ENCODE measurements around the gene CTPS1.

Gene CTPS1

DNA sequence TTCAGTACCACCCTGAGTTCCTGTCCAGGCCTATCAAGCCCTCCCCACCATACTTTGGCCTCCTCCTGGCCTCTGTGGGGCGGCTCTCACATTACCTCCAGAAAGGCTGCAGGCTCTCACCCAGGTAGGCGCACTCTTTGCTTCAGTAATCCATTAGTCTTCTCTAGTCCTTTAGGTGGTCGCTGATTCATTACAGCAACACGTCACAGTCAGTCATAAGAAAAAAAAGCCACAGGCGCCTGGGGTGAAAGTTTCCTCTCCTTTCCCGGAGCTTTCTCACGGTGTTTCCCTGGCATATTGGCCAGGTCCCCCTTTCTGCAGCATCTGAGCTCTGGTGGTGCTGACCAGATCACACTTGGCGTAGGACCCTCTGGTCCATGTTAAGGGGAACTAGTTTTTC, 30.0 kb downstream of the CTPS1 start:
- ChIA-PET CTCF (no interaction called here), POLR2A (no interaction called here)
- TF ChIP-seq, protein P1, sequence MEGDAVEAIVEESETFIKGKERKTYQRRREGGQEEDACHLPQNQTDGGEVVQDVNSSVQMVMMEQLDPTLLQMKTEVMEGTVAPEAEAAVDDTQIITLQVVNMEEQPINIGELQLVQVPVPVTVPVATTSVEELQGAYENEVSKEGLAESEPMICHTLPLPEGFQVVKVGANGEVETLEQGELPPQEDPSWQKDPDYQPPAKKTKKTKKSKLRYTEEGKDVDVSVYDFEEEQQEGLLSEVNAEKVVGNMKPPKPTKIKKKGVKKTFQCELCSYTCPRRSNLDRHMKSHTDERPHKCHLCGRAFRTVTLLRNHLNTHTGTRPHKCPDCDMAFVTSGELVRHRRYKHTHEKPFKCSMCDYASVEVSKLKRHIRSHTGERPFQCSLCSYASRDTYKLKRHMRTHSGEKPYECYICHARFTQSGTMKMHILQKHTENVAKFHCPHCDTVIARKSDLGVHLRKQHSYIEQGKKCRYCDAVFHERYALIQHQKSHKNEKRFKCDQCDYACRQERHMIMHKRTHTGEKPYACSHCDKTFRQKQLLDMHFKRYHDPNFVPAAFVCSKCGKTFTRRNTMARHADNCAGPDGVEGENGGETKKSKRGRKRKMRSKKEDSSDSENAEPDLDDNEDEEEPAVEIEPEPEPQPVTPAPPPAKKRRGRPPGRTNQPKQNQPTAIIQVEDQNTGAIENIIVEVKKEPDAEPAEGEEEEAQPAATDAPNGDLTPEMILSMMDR (IDR thresholded peaks at IDR 0.05; ENCODE audit: control extremely low read depth, extremely low read depth, low read depth, missing control alignments): no peak
- no peak for DNase-seq (ENCODE audit: extremely low spot score)

DNA sequence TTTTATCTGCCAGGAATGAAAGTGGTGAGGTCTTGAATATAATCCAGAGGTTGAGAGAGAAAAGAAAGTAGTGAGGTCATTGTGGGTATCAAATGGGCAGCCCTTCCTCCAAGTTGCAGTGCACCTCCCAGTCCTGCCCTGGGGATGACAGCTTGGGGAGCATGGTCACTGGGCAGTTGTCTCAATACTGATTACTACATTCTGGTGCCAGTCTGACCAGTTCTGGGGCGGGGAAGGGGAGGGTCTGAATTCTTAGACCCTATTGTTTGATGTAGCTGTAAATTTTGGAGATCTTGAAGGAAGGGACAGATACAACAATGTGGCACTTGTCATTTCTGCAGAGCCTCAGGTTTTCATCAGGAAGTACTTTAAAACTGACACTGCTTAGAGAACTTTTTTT, 30.8 kb downstream of the CTPS1 start:
- POLR2A ChIA-PET: no interaction called here
- no peak for DNase-seq (ENCODE audit: extremely low spot score)
- TF ChIP-seq, protein P1 (IDR thresholded peaks at IDR 0.05; ENCODE audit: control extremely low read depth, extremely low read depth, low read depth, missing control alignments): no peak
- CTCF ChIA-PET: interaction anchor here (1.8 kb wide), 1 partner anchor 9 kb away, joined by 4 read pairs; no protein-coding TSS in a partner anchor

DNA sequence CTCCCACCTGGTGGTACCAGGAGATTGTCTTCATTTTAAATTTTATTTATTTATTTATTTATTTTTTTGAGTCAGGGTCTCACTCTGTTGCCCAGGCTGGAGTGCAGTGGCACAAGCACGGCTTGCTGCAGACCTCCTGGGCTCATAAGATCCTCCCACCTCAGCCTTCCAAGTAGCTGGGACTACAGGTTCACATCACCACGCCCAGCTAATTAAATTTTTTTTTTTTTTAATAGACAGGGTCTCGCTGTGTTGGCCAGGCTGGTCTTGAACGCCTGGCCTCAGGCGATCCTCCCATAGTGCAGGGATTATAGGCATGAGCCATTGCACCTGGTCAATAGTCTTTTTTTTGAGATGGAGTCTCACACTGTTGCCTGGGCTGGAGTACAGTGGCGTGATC, 33.5 kb downstream of the CTPS1 start:
- POLR2A ChIA-PET: no interaction called here
- TF ChIP-seq, protein P1 (IDR thresholded peaks at IDR 0.05; ENCODE audit: control extremely low read depth, extremely low read depth, low read depth, missing control alignments): no peak
- CTCF ChIA-PET: interaction anchor here (1.1 to 1.7 kb wide), 2 partner anchors 10 to 11 kb away, joined by 3 to 6 read pairs; no protein-coding TSS in a partner anchor
- no peak for DNase-seq (ENCODE audit: extremely low spot score)

DNA sequence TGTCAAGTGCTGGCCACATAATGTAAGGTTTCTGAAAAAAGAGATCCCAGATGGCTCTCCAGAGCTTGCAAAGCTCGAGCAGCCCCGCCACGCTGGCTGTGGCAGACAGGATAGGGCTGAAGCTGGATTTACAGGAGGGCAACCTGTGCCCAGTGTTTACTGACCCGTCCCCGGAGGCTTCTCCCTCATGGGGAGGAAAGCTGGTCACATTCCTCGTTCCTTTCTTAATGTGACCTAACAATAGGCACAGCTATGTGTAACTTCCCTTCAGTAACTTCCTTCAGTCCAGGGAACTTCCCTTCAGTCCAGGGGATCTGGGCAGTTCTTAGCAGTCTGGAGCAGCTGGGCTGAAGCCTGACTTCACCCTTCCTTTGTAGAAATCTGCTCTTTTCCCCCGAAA, 34.3 kb downstream of the CTPS1 start:
- CTCF ChIA-PET: no interaction called here
- TF ChIP-seq, protein P1 (IDR thresholded peaks at IDR 0.05; ENCODE audit: control extremely low read depth, extremely low read depth, low read depth, missing control alignments): no peak
- no peak for DNase-seq (ENCODE audit: extremely low spot score)
- POLR2A ChIA-PET: no interaction called here

DNA sequence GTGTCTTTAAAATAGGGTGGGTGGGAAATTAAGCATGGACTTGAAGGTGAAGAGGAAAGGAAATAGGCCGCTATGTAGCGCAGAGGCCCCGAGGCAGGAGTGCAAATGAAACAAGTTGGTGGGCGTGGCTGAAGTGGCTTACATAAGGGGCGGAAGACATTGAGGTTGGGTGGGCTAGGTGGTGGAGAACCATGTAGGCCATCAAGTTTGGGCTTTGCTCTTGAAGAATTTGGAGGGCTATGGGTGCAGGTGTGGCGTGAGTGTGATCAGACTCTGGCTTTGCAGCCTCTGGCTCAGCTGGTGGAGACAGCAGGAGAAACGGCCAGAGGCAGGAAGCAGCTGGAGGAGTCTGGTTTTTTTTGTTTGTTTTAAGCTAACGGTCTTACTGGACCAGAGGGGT, 35.4 kb downstream of the CTPS1 start:
- POLR2A ChIA-PET: no interaction called here
- TF ChIP-seq, protein P1 (IDR thresholded peaks at IDR 0.05; ENCODE audit: control extremely low read depth, extremely low read depth, low read depth, missing control alignments): no peak

DNA sequence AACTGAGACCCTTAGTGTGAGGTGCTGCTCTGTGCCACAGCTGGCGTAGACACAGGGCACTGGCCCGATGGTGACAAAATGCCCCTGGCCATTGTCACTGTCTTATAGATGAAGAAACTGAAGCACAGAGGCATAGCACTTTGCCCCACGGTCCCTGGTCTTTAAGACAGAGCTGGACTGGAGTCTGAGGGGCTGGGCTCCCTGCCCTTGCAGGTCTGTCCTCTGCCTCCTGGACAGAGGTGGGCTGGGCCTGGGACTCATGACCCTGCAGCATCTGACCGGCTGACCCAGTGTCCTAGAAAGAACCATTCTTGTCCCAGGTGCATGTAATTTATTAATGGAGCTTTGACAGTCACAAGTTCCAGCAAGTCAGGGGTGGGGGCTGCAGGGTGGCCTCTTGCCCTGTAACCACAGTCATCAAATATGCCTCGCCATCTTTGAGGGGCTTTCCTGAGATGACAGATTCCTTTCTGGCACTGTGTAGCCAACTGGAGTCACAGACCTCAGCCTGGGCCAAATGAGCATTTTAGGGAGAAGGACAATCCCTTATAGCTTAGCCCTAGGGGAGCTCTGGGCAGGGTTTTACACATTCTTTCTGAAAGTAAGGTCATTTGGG, 35.9 kb downstream of the CTPS1 start:
- DNase-seq (ENCODE audit: extremely low spot score): no peak
- TF ChIP-seq, protein P1 (IDR thresholded peaks at IDR 0.05; ENCODE audit: control extremely low read depth, extremely low read depth, low read depth, missing control alignments): no peak
- CTCF ChIA-PET: interaction anchor here (1.0 to 2.6 kb wide), 3 partner anchors 9 to 62 kb away, joined by 3 to 10 read pairs (median 6); no protein-coding TSS in a partner anchor
- POLR2A ChIA-PET: no interaction called here

More for the DNA sequence above, 35.4 kb downstream of the CTPS1 start:
- CTCF ChIA-PET: interaction anchor here (1.9 to 2.6 kb wide), 2 partner anchors 10 to 11 kb away, joined by 6 to 10 read pairs; no protein-coding TSS in a partner anchor
- no peak for DNase-seq (ENCODE audit: extremely low spot score)

Measured in GM10248 (cell line).